ENCODE data around the gene ROBO1. TPM values are rescaled to one million over a fixed set of nuclear protein-coding genes. Genes with fewer than 3 reads are reported as not detected.
A peak's percentile ranks its signal among the peaks of the same experiment; 100 is the strongest.

Gene ROBO1
- total and polyA plus RNA-seq, 2 donors (not counting 3 experiments of a cell fraction or from before 2014, with no cell fraction given): 5.9 to 14.2 TPM

DNA sequence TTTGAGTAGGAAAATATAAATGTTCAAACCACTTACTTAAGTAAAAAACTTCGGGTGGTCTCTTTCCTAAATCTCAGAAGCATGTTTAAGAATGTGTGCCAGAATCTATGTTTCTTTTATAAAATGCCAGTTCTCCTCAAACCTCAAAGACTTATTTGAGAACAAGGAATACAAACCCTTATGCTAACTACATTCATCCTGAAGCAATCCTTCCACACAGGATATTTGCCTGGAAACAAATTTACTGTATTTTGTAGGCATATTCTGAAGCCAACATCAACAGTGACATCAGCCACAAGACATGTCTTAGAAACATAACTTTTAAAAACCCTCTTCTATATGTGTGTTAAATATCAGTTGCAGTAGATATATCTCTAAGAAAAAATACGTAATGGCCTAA is 1077.0 kb downstream of the ROBO1 start:
- Histone ChIP-seq H3K9ac (replicated peaks; ENCODE audit: extremely low read depth, insufficient read depth, low read length) (no peak overlapping the region), H3K4me1 (ENCODE audit: control insufficient read depth, extremely low read depth, insufficient read depth, low read length) (no peaks in the 10 kb centered on the region), H3K79me2 (ENCODE audit: control insufficient read depth, insufficient read depth, low read length) (no peaks in the 10 kb centered on the region), H3K4me2 (ENCODE audit: insufficient read depth, low read length) (no peak overlapping the region), H3K27ac (ENCODE audit: insufficient read depth, low read depth, low read length) (no peak overlapping the region), H3K27me3 (ENCODE audit: control insufficient read depth in 2 of 2, insufficient read depth in 2 of 2, low read length in 2 of 2) (no peaks in the 10 kb centered on the region), H4K20me1 (replicated peaks; ENCODE audit: control insufficient read depth, extremely low read depth, insufficient read depth, low read length) (no peaks in the 10 kb centered on the region), H3K36me3 (ENCODE audit: control insufficient read depth in 2 of 2, extremely low read depth in 1 of 2, insufficient read depth in 2 of 2, low read length in 2 of 2) (no peaks in the 10 kb centered on the region), H3K4me3 (replicated peaks in 1 of 3; ENCODE audit: insufficient read depth in 1 of 3, low read depth in 1 of 3, low read length in 3 of 3) (no peak overlapping the region), H2AFZ (ENCODE audit: low read depth, low read length) (no peak overlapping the region), H3K9me3 (replicated peaks; ENCODE audit: control insufficient read depth, insufficient read depth, low read length) (no peaks in the 10 kb centered on the region), H3K9me1 (replicated peaks; ENCODE audit: control insufficient read depth, extremely low read depth, insufficient read depth, low read length) (no peaks in the 10 kb centered on the region)
- DNase-seq (ENCODE audit: low read depth, low spot score) (peak; percentile 12), FAIRE-seq (no peak)
- dilution Hi-C loops (cut with MboI; ENCODE audit: extremely low pct_ligation_motif_present, low sequenced_read_pairs) (no loop called here), intact Hi-C loops (cut with micrococcal nuclease) (no loop called here)
- TF ChIP-seq FOS (IDR thresholded peaks at IDR 0.05; ENCODE audit: borderline replicate concordance, insufficient read depth, low read length): no peak
- no peak for TF ChIP-seq CTCF (IDR thresholded peaks at IDR 0.05; ENCODE audit: extremely low read depth in 1 of 2, insufficient read depth in 1 of 2, low read depth in 1 of 2, low read length in 2 of 2)
- TF ChIP-seq, protein P1, sequence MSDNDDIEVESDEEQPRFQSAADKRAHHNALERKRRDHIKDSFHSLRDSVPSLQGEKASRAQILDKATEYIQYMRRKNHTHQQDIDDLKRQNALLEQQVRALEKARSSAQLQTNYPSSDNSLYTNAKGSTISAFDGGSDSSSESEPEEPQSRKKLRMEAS (IDR thresholded peaks at IDR 0.05; ENCODE audit: insufficient read depth, insufficient read length): no peak
- TF ChIP-seq GATA2 (IDR thresholded peaks at IDR 0.05; ENCODE audit: insufficient read depth, insufficient read length, low read depth, low read length): no peak
- no peak for TF ChIP-seq MYC (IDR thresholded peaks at IDR 0.05; ENCODE audit: low read depth, low read length)
- TF ChIP-seq POLR2A (IDR thresholded peaks at IDR 0.05; ENCODE audit: low read depth, low read length): no peak
- no peak for TF ChIP-seq JUN (IDR thresholded peaks at IDR 0.05; ENCODE audit: borderline replicate concordance, insufficient read depth, insufficient read length, low read depth)
- no peak for TF ChIP-seq EZH2 (IDR thresholded peaks at IDR 0.05; ENCODE audit: borderline replicate concordance, low read depth, low read length, severe bottlenecking)
- TF ChIP-seq POLR2AphosphoS5 (IDR thresholded peaks at IDR 0.05; ENCODE audit: insufficient read depth, low read depth, low read length): no peak
- no TSS peak for BruUV-seq (replicated peaks)
- POLR2A ChIA-PET: no interaction called here
- CTCF ChIA-PET: interaction anchor here (1.2 kb wide), 1 partner anchor 17 kb away, joined by 3 read pairs; no protein-coding TSS in a partner anchor

Data from endothelial cell of umbilical vein (primary cell).